Psoas muscle (tissue), 8 donors: Measurements from ENCODE around the gene CNTNAP2. TPM values are rescaled to one million over a fixed set of nuclear protein-coding genes. Genes with fewer than 3 reads are reported as not detected.

Experiments
- ATAC-seq, 4 donors: fragments of 200-7000 bp; cut with Tn5 transposase; one replicate each; pipeline ENCODE4 v1.9.1; 2020; ENCODE audit warnings: moderate library complexity in 3 of 4, mild to moderate bottlenecking in 2 of 4
- DNase-seq, 2 donors: peaks; one replicate each; pipeline ENCODE4 v3.0.0-alpha.2; 2020
- H3K27ac ChIP-seq: fragments of 200-600 bp; one replicate; pipeline ENCODE4 v1.8.0; 2022
- H3K27me3 ChIP-seq, 3 donors: fragments of 200-600 bp in 1 of 3; one replicate each; pipeline versions ENCODE4 v1.6.1 to v1.8.0; 2013 to 2022; ENCODE audit warnings: low read length in 2 of 3, mild to moderate bottlenecking in 2 of 3, moderate library complexity in 1 of 3; ENCODE audit not compliant: insufficient read depth in 3 of 3
- H3K36me3 ChIP-seq, 2 donors: fragments of 200-600 bp in 1 of 2; one replicate each; pipeline versions ENCODE4 v1.6.1 to v1.8.0; 2013 to 2022; ENCODE audit warnings: low read depth in 1 of 2, mild to moderate bottlenecking in 1 of 2, moderate library complexity in 1 of 2; ENCODE audit not compliant: insufficient read depth in 1 of 2
- H3K4me1 ChIP-seq: fragments of 200-600 bp; one replicate; pipeline ENCODE4 v1.8.0; 2022
- H3K4me3 ChIP-seq: fragments of 200-600 bp; one replicate; pipeline ENCODE4 v1.8.0; 2022; ENCODE audit warnings: mild to moderate bottlenecking
- H3K9me3 ChIP-seq: fragments of 200-600 bp; one replicate; pipeline ENCODE4 v1.8.0; 2022
- CTCF ChIP-seq: fragments of 200-600 bp; IDR thresholded peaks from one replicate; pipeline ENCODE4 v1.8.0; 2022; ENCODE audit warnings: antibody characterized with exemption
- WGBS, 3 donors: extraction: QIAGEN DNeasy Blood & Tissue Kit; methylation state at CpG; one replicate each; pipeline versions ENCODE4 v1.1.6 to v1.1.7; 2013; 5-methylcytosine and 5-hydroxymethylcytosine counted together
- intact Hi-C, 2 donors: fragments of 100-400 bp; cut with DNase I; formaldehyde crosslinking; loops; one replicate each; pipeline versions ENCODE4 v1.11.0 to v1.14.2; 2022
- polyA plus RNA-seq, 3 donors: library from polyadenylated mRNA; stranded (reverse); fragments of 200-250 nt; gene quantifications; one replicate each; pipeline ENCODE4 v1.2.3, GENCODE V29; 2013
- total RNA-seq, 4 donors: library from RNA; stranded (reverse); fragmentation: NEBNext Ultra II Directional in 2 of 4; extraction: Animal tissue kit (Norgen Biotek cat#: 25700) in 2 of 4; gene quantifications; one replicate each; pipeline versions ENCODE4 v1.2.1 to v1.2.4, GENCODE V29; 2021 to 2023
- donor health status: healthy with polysubstance abuse.
- donor health status: DM: no; HTN: no; CAD: no; lungs with moderate emphysema.
- donor health status: Bipolar disorder and iron deficiency.
- donor health status: healthy.
- donor health status: DM: yes; HTN: yes; CAD: no.
- donor health status: DM: no; HTN: no; CAD: no.
- donor health status: DM: no; HTN: no; CAD: no.
- donor health status: DM: yes; HTN: yes; CAD: no.

The CNTNAP2 gene
- total and polyA plus RNA-seq, 7 donors: 0.01 to 0.13 TPM; not detected in 5

- Histone ChIP-seq H3K9me3 (no peaks in the 10 kb centered on the region), H3K27ac (no peak overlapping the region), H3K4me3 (no peak overlapping the region), H3K4me1 (no peaks in the 10 kb centered on the region), H3K27me3 (no peaks in the 10 kb centered on the region), H3K36me3 (no peaks in the 10 kb centered on the region)
- ATAC-seq (no peak), DNase-seq (no peak)
- 73 to 85% (median 75%) methylated on average over 1 of the region's 1 CpG for WGBS, 3 donors
- no peak for TF ChIP-seq CTCF
- intact Hi-C loops: no loop called here
Measured at GRCh38 chr7:147651601-147652000, 1535.0 kb downstream of the CNTNAP2 start.

GRCh38 chr7:147653456-147653855, 1536.9 kb downstream of the CNTNAP2 start:
- no peak overlapping the region for H3K27ac ChIP-seq
- no peak for ATAC-seq
- no peak overlapping the region for H3K4me3 ChIP-seq
- no peaks in the 10 kb centered on the region for H3K9me3 ChIP-seq
- TF ChIP-seq CTCF: no peak
- no peak for DNase-seq
- no peaks in the 10 kb centered on the region for H3K4me1 ChIP-seq
- H3K36me3 ChIP-seq: no peaks in the 10 kb centered on the region
- H3K27me3 ChIP-seq: no peaks in the 10 kb centered on the region
- intact Hi-C loops: no loop called here
- 59 to 64% (median 62%) methylated on average over 3 of the region's 3 CpGs for WGBS, 3 donors

GRCh38 chr7:147658392-147658967, 1541.9 kb downstream of the CNTNAP2 start:
- H3K36me3 ChIP-seq: no peaks in the 10 kb centered on the region
- TF ChIP-seq CTCF: no peak
- H3K4me1 ChIP-seq: no peaks in the 10 kb centered on the region
- no peak for ATAC-seq
- H3K27me3 ChIP-seq: no peaks in the 10 kb centered on the region
- H3K4me3 ChIP-seq: no peak overlapping the region
- no peaks in the 10 kb centered on the region for H3K9me3 ChIP-seq
- WGBS, 3 donors: 53 to 71% (median 70%) methylated on average over 2 of the region's 2 CpGs
- no peak for DNase-seq
- intact Hi-C loops: no loop called here
- H3K27ac ChIP-seq: no peak overlapping the region

- TF ChIP-seq CTCF: no peak
- intact Hi-C loops: no loop called here
- Histone ChIP-seq H3K4me3 (no peak overlapping the region), H3K9me3 (no peaks in the 10 kb centered on the region), H3K27ac (no peak overlapping the region), H3K27me3 (no peaks in the 10 kb centered on the region), H3K36me3 (no peaks in the 10 kb centered on the region), H3K4me1 (no peaks in the 10 kb centered on the region)
- ATAC-seq (no peak), DNase-seq (no peak)
- WGBS, 3 donors: 79 to 83% (median 79%) methylated on average over 4 of the region's 4 CpGs
Measured at GRCh38 chr7:147659036-147659995, 1542.7 kb downstream of the CNTNAP2 start.
